ENCODE results near the gene ING1.
A peak's percentile ranks its signal among the peaks of the same experiment; 100 is the strongest.

ING1 gene, protein sequence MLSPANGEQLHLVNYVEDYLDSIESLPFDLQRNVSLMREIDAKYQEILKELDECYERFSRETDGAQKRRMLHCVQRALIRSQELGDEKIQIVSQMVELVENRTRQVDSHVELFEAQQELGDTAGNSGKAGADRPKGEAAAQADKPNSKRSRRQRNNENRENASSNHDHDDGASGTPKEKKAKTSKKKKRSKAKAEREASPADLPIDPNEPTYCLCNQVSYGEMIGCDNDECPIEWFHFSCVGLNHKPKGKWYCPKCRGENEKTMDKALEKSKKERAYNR

DNA sequence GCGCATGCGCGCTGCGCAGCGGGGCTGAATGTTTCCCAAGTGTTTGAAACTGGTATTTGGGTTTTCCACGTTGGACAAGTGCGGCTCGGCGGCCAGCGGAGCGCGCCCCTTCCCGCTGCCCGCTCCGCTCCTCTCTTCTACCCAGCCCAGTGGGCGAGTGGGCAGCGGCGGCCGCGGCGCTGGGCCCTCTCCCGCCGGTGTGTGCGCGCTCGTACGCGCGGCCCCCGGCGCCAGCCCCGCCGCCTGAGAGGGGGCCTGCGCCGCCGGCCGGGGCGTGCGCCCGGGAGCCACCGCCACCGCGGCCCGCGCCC is at the start of gene ING1:
Gene ING1, plus strand, starts transcription at position 59 of the 311 bp plus-strand sequence. CDS start 450 bp downstream, outside the sequence.
- TF ChIP-seq, protein P1, sequence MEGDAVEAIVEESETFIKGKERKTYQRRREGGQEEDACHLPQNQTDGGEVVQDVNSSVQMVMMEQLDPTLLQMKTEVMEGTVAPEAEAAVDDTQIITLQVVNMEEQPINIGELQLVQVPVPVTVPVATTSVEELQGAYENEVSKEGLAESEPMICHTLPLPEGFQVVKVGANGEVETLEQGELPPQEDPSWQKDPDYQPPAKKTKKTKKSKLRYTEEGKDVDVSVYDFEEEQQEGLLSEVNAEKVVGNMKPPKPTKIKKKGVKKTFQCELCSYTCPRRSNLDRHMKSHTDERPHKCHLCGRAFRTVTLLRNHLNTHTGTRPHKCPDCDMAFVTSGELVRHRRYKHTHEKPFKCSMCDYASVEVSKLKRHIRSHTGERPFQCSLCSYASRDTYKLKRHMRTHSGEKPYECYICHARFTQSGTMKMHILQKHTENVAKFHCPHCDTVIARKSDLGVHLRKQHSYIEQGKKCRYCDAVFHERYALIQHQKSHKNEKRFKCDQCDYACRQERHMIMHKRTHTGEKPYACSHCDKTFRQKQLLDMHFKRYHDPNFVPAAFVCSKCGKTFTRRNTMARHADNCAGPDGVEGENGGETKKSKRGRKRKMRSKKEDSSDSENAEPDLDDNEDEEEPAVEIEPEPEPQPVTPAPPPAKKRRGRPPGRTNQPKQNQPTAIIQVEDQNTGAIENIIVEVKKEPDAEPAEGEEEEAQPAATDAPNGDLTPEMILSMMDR (IDR thresholded peaks at IDR 0.05) = no peak
- Histone ChIP-seq H3K9me3 (ENCODE audit: control insufficient read depth, low read length) (no peaks in the 10 kb centered on the region), H3K9ac (peak within 1 kb of the TSS; percentile 98)

DNA sequence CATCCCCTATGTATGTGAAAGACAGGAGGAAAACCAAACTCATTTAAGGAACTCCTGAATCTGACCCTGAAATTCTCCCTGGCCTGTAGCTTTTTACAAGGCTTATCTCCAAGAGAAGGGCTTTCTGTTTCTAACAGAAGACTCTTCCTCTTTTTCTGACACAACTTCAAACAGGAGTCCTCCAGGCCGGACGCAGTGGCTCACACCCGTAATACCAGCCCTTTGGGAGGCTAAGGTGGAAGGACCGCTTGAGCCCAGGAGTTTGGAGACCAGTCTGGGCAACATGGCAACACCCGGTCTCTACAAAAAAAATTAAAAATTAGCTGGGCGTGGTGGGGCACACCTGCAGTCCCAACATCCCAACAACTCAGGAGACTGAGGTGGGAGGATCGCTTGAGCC is 49.5 kb upstream of the ING1 start:
- H3K27ac ChIP-seq = no peak overlapping the region
- H3K9me3 ChIP-seq (ENCODE audit: control insufficient read depth, low read length) = no peaks in the 10 kb centered on the region
- H3K36me3 ChIP-seq (ENCODE audit: control insufficient read depth, insufficient read depth, low read length) = no peaks in the 10 kb centered on the region
- H3K4me3 ChIP-seq (ENCODE audit: low read depth, low read length) = no peak overlapping the region
- H3K4me2 ChIP-seq (ENCODE audit: low read length) = no peak overlapping the region
- no peaks in the 10 kb centered on the region for H3K27me3 ChIP-seq (ENCODE audit: control insufficient read depth, insufficient read depth, low read length)
- no peak overlapping the region for H2AFZ ChIP-seq
- H3K79me2 ChIP-seq = no peaks in the 10 kb centered on the region
- no peaks in the 10 kb centered on the region for H3K4me1 ChIP-seq
- TF ChIP-seq, protein P1 (IDR thresholded peaks at IDR 0.05) = no peak
- H3K9ac ChIP-seq = no peak overlapping the region

More for the DNA sequence above, at the start of gene ING1:
- Histone ChIP-seq H3K79me2 (no peaks in the 10 kb centered on the region), H3K36me3 (ENCODE audit: control insufficient read depth, insufficient read depth, low read length) (no peaks in the 10 kb centered on the region), H3K27me3 (ENCODE audit: control insufficient read depth, insufficient read depth, low read length) (no peaks in the 10 kb centered on the region), H3K27ac (peak within 1 kb of the TSS; percentile 100), H3K4me1 (no peaks in the 10 kb centered on the region), H3K4me2 (ENCODE audit: low read length) (peak within 1 kb of the TSS; percentile 100), H3K4me3 (ENCODE audit: low read depth, low read length) (peak within 1 kb of the TSS; percentile 96), H2AFZ (peak within 1 kb of the TSS; percentile 89)

DNA sequence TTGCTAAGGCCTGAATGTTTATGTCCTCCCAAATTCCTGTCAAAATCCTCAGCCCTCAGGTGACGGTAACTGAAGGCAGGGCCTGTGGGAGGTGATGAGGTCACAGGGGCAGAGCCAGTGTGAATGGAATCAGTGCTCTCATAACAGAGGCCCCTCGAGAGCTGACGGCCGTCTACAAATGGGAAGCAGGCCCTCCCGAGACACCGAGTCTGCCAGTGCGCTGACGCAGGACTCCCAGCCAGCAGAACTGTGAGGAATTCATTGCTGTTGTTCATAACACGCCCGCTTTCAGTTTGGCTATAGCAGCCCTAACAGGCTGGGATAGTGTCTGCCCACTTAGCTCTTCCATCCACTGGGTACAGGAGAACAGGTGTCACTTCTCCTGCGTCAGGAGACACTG is 48.8 kb upstream of the ING1 start:
- H3K9me3 ChIP-seq (ENCODE audit: control insufficient read depth, low read length) = no peaks in the 10 kb centered on the region
- H2AFZ ChIP-seq = no peak overlapping the region
- no peak overlapping the region for H3K4me2 ChIP-seq (ENCODE audit: low read length)
- no peaks in the 10 kb centered on the region for H3K79me2 ChIP-seq
- H3K4me3 ChIP-seq (ENCODE audit: low read depth, low read length) = no peak overlapping the region
- no peaks in the 10 kb centered on the region for H3K4me1 ChIP-seq
- H3K27me3 ChIP-seq (ENCODE audit: control insufficient read depth, insufficient read depth, low read length) = no peaks in the 10 kb centered on the region
- TF ChIP-seq, protein P1 (IDR thresholded peaks at IDR 0.05) = no peak
- H3K27ac ChIP-seq = no peak overlapping the region
- no peaks in the 10 kb centered on the region for H3K36me3 ChIP-seq (ENCODE audit: control insufficient read depth, insufficient read depth, low read length)
- H3K9ac ChIP-seq = no peak overlapping the region

DNA sequence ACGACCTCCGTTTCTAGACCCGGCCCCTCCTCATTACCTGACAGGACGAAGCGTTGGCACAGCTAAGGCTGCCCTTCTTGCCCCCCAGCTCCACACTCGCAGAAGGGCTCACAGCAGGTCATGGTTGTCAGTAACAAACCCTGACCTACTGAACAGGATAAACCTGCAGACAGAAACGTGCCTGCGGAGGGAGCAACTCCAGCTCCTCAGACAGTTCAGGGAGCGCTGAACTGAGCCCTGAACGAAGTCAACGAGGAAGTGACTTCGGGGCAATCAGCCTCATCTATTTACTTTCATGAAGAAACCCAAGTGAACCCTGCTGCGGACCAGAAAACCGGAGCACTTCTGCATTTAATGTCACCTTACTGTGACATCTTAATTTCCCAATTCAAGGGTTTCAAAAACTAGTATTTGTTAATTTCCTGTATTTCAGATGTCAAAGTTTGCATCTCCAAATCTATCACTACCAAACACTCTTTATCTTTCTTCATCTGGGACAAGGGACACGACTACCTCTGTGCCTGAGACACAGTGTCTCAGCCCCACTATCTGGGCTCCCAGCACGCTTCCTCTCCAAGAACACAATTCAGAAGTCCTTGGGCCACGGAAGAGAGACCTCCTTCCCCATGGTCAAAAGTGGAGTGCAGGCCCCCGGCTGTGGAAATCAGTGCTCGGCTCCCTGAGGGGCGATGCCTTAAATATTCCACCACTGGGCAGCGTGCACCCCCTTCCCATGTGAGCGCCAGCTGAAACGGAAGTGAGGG is 47.8 kb upstream of the ING1 start:
- H3K9ac ChIP-seq = no peak overlapping the region
- no peaks in the 10 kb centered on the region for H3K36me3 ChIP-seq (ENCODE audit: control insufficient read depth, insufficient read depth, low read length)
- no peak overlapping the region for H3K4me3 ChIP-seq (ENCODE audit: low read depth, low read length)
- TF ChIP-seq, protein P1 (IDR thresholded peaks at IDR 0.05) = no peak
- H3K4me1 ChIP-seq = no peaks in the 10 kb centered on the region
- H3K4me2 ChIP-seq (ENCODE audit: low read length) = no peak overlapping the region
- H3K27ac ChIP-seq = no peak overlapping the region
- H3K79me2 ChIP-seq = no peaks in the 10 kb centered on the region
- no peak overlapping the region for H2AFZ ChIP-seq
- H3K27me3 ChIP-seq (ENCODE audit: control insufficient read depth, insufficient read depth, low read length) = no peaks in the 10 kb centered on the region
- H3K9me3 ChIP-seq (ENCODE audit: control insufficient read depth, low read length) = no peaks in the 10 kb centered on the region

DNA sequence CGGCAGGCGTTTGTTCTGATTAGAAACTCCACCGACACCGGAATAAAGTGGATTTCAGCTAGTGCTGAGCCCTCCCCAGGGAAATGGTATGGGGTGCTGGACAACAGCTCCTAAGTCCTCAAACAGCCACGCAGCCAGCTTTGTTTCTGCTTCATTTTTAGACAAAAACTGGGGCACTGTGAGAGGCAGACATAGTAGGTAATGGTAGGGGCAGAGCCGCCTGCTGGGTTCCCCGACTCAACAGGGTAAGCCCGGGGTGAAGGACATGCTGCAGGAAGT is 47.3 kb upstream of the ING1 start:
- Histone ChIP-seq H3K27me3 (ENCODE audit: control insufficient read depth, insufficient read depth, low read length) (no peaks in the 10 kb centered on the region), H3K9ac (no peak overlapping the region), H3K4me2 (ENCODE audit: low read length) (no peak overlapping the region), H3K36me3 (ENCODE audit: control insufficient read depth, insufficient read depth, low read length) (no peaks in the 10 kb centered on the region), H2AFZ (no peak overlapping the region), H3K79me2 (no peaks in the 10 kb centered on the region), H3K4me1 (no peaks in the 10 kb centered on the region), H3K4me3 (ENCODE audit: low read depth, low read length) (no peak overlapping the region), H3K27ac (no peak overlapping the region), H3K9me3 (ENCODE audit: control insufficient read depth, low read length) (no peaks in the 10 kb centered on the region)
- TF ChIP-seq, protein P1 (IDR thresholded peaks at IDR 0.05) = no peak
